GM19452 (cell line): ENCODE measurements around the gene RSBN1L.

Experiments used
- ATAC-seq: cut with Tn5 transposase; IDR thresholded peaks from one replicate; pipeline ENCODE4 v1.9.1; 2021; ENCODE audit not compliant: unreplicated experiment

RSBN1L gene

DNA sequence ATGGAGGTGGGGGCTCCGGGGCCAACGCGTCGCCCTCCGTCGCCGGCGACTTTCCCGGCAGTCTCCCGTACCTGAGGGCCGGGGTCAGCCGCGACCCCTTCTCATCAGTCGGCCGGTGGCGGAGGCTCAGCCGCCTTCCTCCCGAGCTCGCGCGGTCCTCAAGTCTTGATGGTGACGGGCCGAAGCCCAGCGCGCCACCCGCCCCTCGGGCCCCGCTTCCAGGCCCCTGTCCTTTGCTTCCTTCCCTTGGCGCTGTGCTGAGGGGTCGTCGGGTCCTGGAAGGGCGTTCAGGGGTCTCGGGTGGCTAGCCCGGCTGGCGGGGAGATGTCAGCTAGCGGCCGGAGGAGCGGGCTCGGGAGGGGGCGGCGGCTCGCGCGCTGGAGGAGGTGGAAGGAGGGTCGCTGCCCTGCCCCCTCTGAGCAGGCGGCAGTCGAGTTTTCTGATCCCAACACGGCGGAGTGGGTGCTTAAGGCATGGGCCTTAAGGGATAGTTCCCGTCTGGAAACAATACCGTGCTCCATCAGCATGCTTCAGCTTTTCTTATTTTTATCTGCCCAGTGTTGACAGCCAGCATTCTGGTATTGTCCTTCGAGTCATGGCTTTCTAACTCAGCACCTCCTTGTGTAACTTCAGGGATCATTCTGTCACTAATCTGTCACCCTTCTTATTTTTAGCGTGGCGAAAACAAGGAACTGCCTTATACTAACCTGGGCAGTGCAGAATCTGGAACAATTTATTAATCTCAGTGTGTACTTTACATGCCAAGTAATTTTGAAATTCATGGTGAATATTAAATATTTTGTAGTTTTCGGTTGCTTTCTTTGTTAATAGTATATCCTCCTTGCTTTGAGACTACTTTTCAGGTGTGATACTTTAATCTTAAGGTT is 103.1 kb downstream of the RSBN1L start:
- no peak for ATAC-seq

DNA sequence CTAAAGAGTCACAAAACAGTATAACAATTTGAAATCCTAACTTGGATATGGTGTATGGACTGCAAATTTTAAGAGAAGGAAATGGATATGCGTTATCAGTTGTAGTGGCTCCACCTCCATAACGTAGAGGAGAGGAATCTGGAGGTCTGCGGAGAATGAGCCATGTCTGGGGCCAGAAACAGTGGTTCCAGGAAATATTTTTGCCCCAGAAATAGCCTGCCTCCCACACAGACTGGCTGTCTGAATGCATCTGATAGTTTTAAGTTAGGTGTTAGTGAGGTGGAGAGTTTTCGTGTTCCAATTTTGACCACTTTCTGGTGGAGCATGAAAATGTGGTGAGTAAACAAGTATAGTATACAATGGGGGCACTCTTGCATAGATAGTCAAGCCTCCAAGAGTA is 103.9 kb downstream of the RSBN1L start:
- no peak for ATAC-seq

DNA sequence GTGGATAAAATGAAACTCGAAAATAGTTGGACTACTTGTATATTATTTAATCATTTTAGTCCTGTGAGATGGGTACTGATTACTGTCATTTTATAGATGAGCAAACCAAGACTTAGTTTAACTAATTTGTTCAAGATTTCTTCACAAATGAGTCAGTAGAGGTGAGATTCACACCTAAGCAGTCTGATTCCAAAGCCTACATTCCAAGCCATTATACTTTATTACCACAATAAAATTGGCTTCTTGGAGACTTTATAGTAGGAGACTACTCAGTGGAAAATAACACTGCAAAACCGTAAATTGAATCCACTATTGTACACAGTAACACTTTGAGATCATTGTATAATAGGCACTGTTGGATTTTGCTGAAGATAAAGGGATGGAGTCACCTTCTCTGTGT is 104.5 kb downstream of the RSBN1L start:
- ATAC-seq: no peak

DNA sequence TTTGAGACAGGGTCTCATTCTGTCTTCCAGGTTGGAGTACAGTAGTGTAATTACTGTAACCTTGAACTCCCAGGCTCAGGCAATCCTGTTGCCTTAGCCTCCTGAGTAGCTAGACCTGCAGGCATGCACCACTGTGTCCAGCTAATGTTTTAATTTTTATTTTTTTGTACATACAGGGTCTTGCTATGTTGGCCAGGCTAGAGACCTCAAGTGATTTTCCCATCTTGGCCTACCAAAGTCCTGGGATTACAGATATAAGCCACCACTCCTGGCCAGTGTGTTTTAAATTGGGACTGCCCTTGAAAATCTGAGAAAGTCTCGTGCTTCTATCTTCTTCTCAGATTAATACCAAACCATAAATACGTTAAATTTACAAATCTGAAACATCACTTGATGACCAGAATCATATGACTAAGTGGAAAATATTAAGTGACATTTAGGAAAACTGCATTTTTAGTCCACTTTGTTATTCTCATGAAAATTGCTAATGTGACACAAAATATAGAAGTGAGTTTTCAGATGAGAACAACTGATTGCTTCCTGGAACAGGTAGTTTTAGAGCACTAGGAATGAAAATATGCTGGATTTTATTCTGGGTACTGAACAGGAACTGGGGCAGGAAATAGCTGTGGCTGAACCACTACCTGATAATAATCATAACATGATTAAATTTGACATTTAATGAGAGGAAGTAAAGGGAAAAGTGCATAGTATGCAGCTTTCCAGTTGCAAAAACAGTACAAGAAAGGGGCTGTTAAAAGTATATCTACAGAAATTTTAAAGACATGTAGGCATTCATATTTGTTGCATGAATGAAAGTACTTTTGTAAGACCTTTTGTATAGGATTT is 106.5 kb downstream of the RSBN1L start:
- no peak for ATAC-seq

DNA sequence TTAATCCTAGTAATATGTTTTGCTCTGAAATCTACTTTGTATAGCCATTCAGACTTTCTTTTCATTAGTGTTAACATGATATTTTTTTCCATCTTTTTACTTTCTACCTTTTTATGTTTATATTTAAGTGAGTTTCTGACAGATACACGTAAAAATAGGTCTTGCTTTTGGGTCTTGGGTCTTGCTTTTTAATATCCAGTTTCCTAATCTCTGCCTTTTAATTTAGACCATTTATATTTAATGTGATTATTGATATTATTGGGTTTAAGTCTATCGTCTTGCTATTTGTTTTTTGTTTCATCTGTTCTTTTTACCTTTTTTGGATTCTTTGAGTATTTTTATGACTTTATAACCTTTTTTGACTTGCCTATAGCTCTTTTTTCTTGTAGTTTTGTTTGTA is 110.2 kb downstream of the RSBN1L start:
- no peak for ATAC-seq

DNA sequence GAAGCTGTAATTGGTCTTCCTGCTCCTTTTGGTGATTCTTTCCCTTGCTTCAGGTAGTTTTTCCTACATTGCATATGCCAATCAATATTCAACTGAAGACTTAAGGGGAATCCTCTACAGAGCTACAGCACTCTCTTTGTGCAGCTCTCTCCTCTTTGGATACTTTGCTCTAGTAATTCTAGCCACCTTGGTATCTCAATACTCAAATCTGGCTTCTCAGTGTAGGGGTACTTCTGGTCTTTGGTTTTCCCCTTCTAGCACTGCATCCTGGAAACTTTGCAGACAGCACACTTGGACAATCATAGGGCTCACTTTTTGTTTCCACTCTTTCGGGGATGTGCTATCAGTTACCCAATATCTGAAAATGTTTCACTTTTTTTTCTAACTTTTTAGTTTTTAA is 112.3 kb downstream of the RSBN1L start:
- no peak for ATAC-seq

DNA sequence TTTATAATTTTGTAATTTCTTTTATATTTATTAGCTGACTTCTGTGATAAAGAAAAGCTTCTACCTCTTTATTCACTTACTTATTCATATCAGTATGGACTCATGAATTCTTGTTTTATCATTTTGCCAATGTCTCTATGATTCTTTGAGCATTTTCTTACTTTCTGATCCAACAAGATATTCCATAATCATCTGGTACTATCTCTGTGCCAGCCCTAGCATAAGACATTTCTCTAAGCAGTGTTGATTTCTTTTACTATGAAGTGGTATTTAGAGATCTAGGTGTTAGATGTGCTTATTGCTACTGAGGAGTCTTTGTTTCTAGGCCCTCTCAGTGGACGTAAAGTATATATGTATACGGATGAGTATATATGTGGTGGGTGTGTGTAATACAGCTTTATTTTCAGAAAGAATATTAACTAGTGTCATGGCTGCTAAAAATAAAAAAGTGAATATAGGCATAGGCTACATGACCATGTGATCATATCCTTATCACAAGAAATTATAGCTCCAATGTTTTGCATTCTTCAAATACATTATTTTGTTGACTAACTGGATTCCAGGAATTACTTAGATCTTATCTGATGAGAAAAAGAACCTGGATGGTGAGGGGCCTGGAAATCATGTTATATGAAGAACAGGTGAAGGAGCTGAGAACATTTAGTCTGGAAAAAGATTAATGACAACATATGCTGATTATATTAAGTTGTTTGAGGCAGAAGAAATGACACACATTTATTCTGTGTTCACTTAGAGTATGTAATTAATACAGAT is 115.4 kb downstream of the RSBN1L start:
- ATAC-seq: no peak

DNA sequence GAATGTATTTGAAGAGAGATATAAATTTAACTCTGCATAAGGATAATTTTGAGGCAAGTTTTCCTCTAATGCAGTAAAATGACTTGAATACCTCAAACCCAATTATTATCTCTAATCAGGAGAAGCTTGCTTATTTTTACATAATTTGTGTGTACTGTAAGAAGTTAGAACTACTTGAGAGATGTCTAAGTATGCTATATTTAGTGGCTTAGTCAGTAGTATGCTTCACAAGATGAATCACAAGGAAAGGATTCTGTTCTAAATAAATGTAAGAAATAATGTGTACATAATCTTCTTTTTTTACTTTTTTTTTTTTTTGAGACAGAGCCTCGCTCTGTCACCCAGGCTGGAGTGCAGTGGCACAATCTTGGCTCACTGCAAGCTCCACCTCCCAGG is 116.0 kb downstream of the RSBN1L start:
- no peak for ATAC-seq

DNA sequence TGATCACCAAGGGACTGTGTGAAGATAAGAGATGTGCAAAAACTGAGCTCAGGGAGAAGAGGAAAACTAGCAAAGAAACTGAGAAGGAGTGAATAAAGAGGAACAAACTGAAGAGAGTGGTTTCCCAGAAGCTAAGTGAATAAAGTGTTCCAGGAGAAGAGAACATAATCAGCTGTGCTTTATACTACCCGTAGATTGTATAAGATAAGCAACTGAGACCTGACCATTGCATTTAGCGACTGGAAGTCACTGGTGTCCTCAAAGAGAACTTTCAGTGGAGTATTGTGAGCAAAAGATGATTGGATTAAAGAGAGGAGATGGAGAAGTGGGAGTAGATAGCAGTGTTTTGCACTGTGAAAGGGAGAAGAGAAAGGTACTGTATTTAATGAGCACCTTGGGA is 116.9 kb downstream of the RSBN1L start:
- ATAC-seq: no peak

DNA sequence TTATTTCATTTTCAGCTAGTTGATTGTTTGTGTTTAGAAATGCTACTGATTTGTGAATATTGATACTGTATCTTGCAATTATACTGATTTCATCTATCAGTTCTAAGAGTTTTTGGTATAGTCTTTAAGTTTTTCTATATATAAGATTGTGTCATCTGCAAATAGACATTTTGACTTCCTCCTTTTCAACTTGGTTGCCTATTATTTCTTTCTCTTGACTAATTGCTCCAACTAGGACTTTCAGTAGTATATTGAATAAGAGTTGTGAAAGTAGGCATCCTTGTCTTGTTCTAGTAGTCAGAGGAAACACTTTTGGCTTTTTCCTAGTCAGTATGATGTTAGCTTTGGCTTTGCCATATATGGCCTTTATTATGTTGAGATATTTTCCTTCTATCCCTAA is 122.8 kb downstream of the RSBN1L start:
- no peak for ATAC-seq

DNA sequence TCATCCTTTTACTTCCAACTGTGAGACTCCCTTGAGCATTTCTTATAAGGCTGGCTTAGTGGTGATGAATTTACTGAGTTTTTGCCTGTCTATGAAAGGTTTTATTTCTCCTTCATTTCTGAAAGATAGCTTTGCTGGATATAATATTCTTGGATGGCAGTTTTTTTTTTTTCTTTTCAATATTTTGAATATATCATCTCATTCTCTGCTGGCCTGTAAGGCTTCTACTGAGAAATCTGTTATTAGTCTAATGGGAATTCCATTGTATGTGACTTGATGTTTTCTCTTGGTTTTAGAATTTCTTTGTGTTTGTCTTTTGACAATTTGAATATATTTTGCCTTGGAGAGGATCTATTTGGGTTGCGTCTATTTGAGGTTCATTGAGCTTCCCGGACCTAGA is 124.7 kb downstream of the RSBN1L start:
- ATAC-seq: no peak

DNA sequence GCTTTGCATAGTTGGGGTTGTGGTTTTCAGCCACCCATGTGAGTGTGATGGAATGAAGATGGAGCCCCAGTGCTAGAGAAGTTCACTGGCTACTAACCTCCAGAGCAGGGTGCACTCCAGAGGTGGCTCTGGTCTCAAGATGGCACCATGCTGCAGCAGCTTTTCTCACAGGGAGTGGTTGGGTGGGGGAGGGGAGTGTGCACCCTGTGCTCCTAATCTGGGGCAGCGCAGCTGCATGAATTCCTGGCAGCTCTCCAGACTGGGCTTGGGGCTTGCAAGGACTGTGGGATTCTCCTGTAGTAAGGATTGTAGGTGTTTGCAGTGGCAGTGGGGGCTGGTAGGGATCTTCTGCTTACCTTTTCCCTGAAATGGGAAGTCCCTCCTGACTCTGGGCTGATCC is 126.0 kb downstream of the RSBN1L start:
- no peak for ATAC-seq

DNA sequence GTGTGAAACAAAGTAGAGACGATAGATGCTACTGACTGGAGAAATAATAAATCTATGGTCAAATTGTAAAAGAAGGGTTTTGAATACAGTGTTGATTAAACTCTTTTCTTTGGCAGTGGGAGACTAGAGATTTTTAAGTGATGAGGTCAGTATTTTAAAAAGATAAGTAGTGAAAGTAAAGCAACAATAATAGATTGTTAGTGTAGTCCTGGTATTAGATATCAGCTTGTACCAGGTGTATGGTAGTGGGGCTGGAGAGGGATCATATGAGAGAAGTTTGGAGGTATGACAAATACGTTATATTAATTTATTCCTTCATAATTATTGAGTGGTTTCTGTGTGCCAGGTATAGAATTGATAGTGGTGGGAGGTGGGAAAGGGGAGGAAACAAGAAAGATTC is 127.5 kb downstream of the RSBN1L start:
- peak; percentile 34 for ATAC-seq

DNA sequence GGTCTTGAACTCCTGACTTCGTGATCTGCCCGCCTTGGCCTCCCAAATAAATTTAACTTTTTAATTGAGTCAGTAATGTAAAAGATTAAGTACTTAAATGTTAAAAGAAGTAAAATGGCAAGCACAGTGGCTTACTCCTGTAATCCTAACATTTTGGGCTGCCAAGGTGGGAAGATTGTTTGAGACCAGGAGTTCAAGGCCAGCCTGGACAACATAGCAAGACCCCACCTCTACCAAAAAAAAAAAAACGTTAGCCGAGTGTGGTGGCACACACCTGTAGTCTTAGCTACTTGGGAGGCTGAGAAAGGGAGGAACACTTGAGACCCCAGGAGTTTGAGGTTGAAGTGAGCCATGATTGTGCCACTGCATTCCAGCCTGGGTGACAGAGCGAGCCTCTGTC is 128.4 kb downstream of the RSBN1L start:
- no peak for ATAC-seq

DNA sequence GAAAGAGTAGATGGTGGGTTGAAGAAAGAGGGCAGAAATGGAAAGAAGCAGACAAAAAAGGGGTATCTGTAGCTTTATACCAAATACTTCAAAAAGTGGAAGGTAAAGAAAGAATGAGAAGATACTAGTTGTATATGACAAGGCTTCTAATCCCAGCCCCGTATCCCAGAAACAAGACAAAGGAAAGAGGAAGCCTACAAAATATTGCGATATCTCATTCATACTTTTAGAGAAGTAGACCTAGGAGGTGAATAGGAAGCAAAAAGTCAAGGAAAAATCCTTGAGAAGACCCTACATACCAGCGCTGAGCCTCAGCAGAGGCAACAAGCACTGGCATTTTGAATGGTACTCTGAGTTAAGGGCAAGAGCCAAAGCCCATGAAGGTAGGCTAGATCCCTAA is 128.9 kb downstream of the RSBN1L start:
- no peak for ATAC-seq

DNA sequence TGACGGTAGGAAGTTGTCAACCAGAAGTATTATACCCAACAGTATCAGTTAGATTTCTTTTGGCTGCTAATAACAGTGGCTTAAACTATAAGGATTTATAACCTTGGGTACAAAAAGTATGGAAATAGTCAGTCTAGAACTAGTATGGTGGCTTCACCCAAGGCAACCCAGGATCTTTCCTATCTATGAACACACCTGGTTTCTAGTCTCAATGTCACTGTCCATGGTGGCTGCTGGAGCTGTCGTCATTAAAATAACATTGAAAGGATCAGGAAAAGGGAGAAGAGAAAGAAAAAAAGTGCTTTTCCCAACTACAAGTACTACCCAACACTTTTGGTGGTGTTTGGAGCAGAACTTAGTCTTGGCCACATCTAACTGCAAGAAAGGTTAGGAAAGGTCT is 130.0 kb downstream of the RSBN1L start:
- no peak for ATAC-seq

DNA sequence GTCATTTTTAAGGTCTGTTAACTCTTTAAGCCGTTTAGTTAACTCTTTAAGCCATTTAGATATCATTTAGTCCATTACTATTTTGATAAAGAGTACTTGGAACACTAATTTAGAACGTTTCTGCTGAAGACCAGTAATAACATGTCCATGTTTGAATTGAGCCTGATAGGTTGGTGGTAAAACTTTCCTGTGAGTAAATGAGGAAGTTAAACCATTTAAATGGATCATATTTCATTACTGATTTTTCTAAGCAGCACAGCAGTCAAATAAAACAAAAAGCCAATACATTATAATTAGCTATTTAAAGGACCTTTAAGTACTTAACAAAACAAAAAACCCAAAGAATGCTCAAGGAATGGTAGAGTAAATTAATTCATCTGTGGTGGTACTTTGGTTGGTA is 131.7 kb downstream of the RSBN1L start:
- no peak for ATAC-seq

DNA sequence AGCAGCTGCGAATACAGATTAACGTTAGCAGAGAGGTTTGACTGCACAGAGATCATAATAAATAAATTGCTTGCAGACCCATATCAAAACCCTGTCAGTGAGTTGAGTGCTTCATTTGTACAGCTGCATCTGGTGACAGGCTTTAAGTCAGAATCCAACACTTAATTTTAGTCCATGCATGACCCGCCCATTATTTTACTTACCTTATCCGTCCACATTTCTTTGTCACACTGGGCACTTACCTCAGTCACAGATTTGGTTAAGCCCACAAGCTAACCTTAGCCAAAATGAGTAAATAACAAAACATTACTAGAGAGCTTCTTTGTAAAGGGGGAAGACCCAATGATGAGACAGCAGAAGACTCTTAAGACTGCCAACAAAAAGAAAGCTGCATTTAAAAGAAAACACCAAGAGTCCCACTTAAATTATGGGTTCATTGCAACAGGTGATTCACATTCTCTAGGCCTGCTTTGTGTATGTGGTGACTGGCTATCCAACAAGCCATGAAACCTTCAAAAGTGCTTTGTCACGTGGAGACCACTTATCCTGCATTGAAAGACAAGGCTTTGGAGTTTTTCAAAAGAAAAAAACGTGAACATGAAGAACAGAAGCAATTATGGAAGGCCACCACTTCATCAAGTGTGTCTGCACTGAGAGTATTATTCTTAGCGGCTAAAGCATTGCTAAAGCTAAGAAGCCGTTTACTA is 134.5 kb downstream of the RSBN1L start:
- no peak for ATAC-seq

DNA sequence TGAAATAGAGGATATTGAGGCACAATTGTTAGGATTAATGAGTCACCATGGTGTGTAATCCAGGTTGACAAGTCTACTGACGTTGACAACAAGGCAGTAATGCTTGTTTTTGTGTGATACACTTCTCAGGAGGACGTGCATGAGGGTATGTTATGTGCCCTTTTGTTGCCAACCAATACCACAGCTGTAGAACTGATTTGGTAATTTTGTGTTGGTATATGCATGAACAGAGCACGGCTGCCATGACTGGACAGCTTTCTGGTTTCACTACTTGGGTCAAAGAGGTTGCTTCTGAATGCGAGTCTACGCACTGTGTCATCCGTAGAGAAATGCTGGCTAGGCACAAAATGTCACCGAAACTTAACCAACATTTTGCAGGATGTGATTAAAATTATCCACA is 135.2 kb downstream of the RSBN1L start:
- no peak for ATAC-seq

DNA sequence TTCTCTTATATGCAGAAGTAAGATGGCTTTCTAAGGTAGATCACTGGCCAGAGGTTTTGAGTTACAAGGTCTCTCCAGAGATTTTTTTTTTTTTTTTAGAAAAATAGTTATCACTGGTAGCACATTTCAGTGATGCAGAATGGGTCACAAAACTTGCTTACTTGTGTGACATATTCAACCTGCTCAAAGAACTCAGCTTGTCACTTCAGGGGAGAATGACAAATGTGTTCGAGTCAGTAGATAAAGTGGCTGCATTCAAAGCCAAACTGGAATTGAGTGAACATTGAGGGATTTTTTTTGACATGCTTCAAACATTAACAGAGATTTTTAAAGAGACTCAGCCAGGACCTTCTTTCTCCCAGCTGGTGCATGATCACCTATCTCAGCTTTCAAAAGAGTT is 135.7 kb downstream of the RSBN1L start:
- no peak for ATAC-seq
